Measurements from ENCODE around the gene SUCLG1.
"Not testable (repeated sequence)": the region's sequence is repeated elsewhere in the genome, so short reads cannot be mapped to it uniquely, and the experiment has no call there.

The SUCLG1 gene

GRCh38 chr2:84421197-84421596 lies 37.9 kb downstream of the SUCLG1 start:
- no peak for DNase-seq (ENCODE audit: low spot score)

GRCh38 chr2:84417453-84418145 lies 41.5 kb downstream of the SUCLG1 start:
- no peak for DNase-seq (ENCODE audit: low spot score)

- DNase-seq (ENCODE audit: low spot score): no peak
Measured at GRCh38 chr2:84409531-84409930, 49.5 kb downstream of the SUCLG1 start.

GRCh38 chr2:84402111-84402510 lies 57.0 kb downstream of the SUCLG1 start:
- not testable (repeated sequence) for DNase-seq (ENCODE audit: low spot score)

- DNase-seq (ENCODE audit: low spot score): not testable (repeated sequence)
Measured at GRCh38 chr2:84399839-84400238, 59.2 kb downstream of the SUCLG1 start.

- no peak for DNase-seq (ENCODE audit: low spot score)
Measured at GRCh38 chr2:84395820-84396219, 63.3 kb downstream of the SUCLG1 start.

- no peak for DNase-seq (ENCODE audit: low spot score)
Measured at GRCh38 chr2:84394628-84395027, 64.5 kb downstream of the SUCLG1 start.

GRCh38 chr2:84393829-84394228 lies 65.3 kb downstream of the SUCLG1 start:
- DNase-seq (ENCODE audit: low spot score): no peak

- DNase-seq (ENCODE audit: low spot score): no peak
Measured at GRCh38 chr2:84389794-84390193, 69.3 kb downstream of the SUCLG1 start.

- no peak for DNase-seq (ENCODE audit: low spot score)
Measured at GRCh38 chr2:84388921-84389490, 70.1 kb downstream of the SUCLG1 start.

- no peak for DNase-seq (ENCODE audit: low spot score)
Measured at GRCh38 chr2:84388133-84388532, 70.9 kb downstream of the SUCLG1 start.

GRCh38 chr2:84386336-84387040 lies 72.6 kb downstream of the SUCLG1 start:
- DNase-seq (ENCODE audit: low spot score): no peak

GRCh38 chr2:84383271-84383670 lies 75.8 kb downstream of the SUCLG1 start:
- no peak for DNase-seq (ENCODE audit: low spot score)

- no peak for DNase-seq (ENCODE audit: low spot score)
Measured at GRCh38 chr2:84380875-84381274, 78.2 kb downstream of the SUCLG1 start.

- DNase-seq (ENCODE audit: low spot score): no peak
Measured at GRCh38 chr2:84378960-84379359, 80.1 kb downstream of the SUCLG1 start.

- no peak for DNase-seq (ENCODE audit: low spot score)
Measured at GRCh38 chr2:84375020-84375419, 84.1 kb downstream of the SUCLG1 start.

- no peak for DNase-seq (ENCODE audit: low spot score)
Measured at GRCh38 chr2:84373866-84374265, 85.2 kb downstream of the SUCLG1 start.
